ENCODE measurements around the gene ZBTB7A.

- TF ChIP-seq ATF7 (IDR thresholded peaks at IDR 0.05; ENCODE audit: low read depth) (no peak), CTCF (IDR thresholded peaks at IDR 0.05 in 2 of 3, conservative IDR thresholded peaks at IDR 0.05 in 1 of 3; ENCODE audit: control insufficient read depth in 2 of 3, extremely low read depth in 1 of 3, insufficient read depth in 1 of 3, low read depth in 3 of 3, low read length in 3 of 3) (no peak), RB1 (IDR thresholded peaks at IDR 0.05; ENCODE audit: borderline replicate concordance) (no peak), TCF7 (IDR thresholded peaks at IDR 0.05; ENCODE audit: borderline replicate concordance) (no peak), ZZZ3 (IDR thresholded peaks at IDR 0.05; ENCODE audit: control insufficient read depth, insufficient read length, low read depth) (no peak), SMC3 (IDR thresholded peaks at IDR 0.05; ENCODE audit: borderline replicate concordance, low read length) (no peak), ATF2 (IDR thresholded peaks at IDR 0.05; ENCODE audit: low read length) (no peak), MEF2A (IDR thresholded peaks at IDR 0.05; ENCODE audit: insufficient read depth, low read depth, low read length) (no peak), SUZ12 (IDR thresholded peaks at IDR 0.05; ENCODE audit: unreplicated experiment) (no peak), USF2 (IDR thresholded peaks at IDR 0.05; ENCODE audit: borderline replicate concordance, low read depth, low read length) (no peak), REST (IDR thresholded peaks at IDR 0.05; ENCODE audit: low read depth, low read length) (no peak), HDAC2 (IDR thresholded peaks at IDR 0.05) (no peak), JUNB (IDR thresholded peaks at IDR 0.05) (no peak), HDAC6 (IDR thresholded peaks at IDR 0.05; ENCODE audit: unreplicated experiment) (no peak)
Observed at GRCh38 chr19:4030552-4030951, 36.1 kb downstream of the ZBTB7A start.

Data from GM12878 (cell line).